GM19239 (cell line): Measurements from ENCODE around the gene C19orf53.

Experiments
- DNase-seq: peaks from one replicate; pipeline ENCODE4 v3.0.0; 2011; ENCODE audit warnings: low spot score; ENCODE audit not compliant: insufficient read length
- FAIRE-seq: peaks from 2 replicates; lab custom pipeline; 2011; peaks lifted over from hg19 to GRCh38; lab: Jason Lieb, UNC

C19orf53 gene

DNA sequence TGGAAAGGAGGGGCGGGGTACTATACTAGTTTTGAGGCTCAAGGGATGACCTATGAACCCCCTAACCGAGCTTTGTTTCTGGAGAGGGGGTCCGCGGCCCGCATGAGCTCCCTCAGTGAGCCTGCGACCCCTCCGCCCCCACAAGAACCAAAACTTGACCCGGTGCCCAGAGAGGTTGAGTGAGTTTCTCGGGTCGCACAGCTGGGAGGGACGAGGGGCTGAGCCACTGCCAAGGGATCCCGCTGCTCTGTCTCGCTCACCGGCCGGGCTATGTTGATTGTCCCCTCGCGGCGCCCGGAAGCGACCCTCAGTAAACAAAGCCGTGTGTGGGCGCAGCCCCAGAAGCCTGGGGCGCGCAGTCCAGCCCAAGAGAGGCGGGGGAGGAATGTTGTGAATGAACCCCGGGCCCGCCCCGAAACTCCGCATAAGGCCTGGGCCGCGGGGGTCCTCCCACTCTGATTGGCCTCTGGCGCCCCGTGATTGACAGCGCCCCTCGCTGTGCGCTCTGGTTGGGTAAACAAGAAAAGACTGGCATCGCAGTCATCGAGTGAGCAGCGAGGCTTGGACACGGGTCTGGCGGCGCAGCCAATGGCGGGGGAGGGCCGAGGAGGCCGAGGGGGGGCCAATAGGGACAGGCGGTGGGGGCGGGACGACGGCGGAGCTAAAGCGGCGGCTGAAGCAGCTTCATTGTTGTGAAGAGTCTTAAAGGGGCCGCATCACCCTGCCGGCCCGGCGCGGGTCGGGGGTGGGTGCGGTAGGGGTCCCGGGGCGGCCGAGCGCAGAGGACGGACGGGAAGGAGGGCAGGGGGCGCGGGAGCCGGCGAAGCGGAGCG lies 20.7 kb downstream of the C19orf53 start, which contains the start of gene ZSWIM4:
ZSWIM4 (plus strand) TSS at position 687 of the 833 bp plus-strand sequence. CDS start 206 bp downstream, outside the sequence.
- DNase-seq (peak; percentile 97), FAIRE-seq (peak; percentile 92)

DNA sequence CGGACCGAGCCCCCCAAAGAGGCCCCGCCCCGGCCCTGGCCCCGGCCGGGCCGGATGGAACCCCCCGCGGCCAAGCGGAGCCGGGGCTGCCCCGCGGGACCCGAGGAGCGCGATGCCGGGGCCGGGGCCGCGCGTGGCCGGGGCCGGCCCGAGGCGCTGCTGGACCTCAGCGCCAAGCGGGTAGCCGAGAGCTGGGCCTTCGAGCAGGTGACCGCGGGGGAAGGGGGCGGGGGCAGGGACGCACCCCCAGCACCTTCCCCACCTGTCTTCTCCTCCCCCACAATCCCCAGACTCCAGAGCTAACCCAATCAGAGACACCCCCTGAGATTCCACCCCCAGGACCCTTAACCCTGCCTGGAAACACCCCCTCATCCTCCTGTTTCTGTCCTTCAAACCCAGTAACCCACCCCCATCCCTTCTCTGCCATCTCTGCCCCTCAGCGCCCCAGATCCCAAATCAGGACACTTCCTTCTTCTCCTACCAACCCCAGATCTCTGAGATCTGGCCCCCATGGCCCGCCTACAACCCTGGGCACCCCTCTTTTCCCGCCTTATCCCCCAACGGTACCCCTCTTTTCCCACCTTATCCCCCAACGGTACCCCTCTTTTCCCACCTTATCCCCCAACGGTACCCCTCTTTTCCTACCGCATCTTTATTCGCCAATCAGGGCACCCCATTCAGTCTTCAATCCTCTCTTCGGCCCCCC lies 21.5 kb downstream of the C19orf53 start:
- no peak for FAIRE-seq

DNA sequence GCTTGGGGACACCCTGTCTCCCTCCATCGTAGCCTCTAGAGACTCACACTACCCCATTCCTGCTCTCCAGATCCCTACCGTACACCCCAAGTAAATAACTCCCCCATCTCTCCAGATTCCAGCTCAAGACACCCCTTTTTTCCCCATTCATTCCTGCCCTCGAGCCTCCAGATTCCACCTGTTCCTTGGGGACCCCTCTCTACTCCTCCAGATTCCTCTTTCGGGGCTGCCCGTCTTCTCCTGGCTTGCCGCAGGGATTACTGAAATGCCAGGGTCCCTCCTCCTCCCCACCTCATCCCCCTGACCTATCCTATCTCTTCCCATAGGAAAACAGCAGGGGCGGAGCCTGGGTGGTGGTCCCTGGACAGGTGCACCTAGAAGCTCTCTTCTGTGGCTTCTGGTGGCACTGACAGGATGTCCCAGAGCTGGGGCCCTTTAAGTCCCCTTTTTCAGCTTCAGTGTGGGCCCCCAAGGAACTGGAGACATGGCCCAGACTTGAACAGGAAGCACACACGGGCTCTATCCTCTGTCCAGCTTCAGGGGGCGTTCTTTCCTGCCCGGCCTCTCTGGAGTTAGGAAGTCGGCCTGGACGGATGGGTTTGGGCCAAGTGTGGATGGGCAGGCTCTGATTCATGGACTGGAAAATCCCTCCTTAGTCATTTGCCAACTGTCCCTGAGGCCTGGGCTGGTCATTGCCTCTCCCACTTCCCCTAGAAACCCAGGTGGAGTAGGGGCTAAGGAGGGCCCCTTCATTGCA lies 22.2 kb downstream of the C19orf53 start:
- DNase-seq (no peak), FAIRE-seq (no peak)

More for the DNA sequence above, 21.5 kb downstream of the C19orf53 start:
- no peak for DNase-seq

DNA sequence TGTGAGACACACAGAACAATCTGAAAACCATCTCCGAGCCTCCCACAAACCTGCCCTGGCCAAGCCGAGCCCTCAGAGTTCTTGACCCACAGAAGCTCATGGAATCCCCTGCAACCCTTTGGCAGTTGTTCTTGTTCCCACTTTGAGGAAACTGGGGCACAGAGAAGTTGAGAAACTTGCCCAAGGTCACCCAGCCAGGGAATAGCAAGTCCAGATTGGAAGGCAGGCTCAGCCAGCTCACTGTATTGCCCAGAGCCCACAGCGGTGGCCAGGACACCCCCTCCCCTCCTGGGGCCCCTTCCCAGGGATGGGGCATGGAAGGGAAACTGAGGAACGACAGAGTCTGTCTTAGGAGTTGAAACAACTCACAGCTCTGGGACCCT lies 22.8 kb downstream of the C19orf53 start:
- DNase-seq (no peak), FAIRE-seq (peak; percentile 69)

DNA sequence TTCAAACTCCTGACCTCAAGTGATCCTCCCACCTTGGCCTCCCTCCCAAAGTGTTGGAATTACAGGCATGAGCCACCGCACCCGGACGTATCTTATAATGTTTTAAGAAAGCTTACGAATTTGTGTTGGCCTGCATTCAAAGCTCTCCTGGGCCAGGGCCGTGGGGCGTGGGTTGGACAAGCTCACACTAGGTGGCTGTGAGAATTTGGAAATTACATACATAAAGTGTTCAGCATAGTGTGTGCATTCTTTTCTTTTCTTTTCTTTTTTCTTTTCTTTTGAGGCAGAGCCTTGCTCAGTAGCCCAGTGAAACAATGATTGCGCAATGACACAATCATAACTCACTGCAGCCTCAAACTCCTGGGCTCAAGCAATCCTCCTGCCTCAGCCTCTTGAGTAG lies 23.6 kb downstream of the C19orf53 start:
- no peak for DNase-seq
- FAIRE-seq = no peak

DNA sequence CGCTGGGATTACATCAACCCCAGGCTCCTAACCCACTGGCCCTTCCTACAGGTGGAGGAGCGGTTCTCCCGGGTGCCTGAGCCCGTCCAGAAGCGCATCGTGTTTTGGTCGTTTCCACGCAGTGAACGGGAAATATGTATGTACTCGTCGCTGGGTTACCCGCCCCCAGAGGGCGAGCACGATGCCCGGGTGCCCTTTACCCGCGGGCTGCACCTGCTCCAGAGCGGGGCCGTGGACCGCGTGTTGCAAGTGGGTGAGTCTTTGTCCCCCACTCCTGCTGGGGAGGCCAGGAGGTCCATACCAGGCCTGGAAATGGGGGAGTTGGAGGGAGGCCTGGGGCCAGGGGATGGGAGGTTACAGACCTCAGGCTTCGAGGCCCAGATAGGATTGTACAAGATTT lies 25.4 kb downstream of the C19orf53 start:
- FAIRE-seq = no peak
- DNase-seq = no peak

DNA sequence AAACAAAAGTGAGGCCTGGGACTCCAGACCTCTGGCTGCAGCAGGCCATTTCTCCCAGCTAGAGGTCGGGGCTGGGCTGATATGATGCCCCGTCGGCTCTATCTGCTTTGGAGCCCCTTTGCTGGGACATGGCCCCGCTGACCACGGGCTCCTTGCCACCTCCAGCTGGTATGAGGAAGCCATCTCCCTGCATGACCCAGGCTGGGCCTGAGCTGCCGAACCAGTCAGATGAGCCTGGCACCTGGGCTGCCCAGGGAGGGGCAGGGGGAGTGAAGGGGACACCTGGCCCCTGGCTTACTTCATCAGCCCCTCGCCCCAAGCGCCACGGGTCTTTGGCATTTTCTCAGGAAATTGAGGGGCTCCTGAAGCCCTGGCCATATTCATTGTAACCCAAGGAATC lies 28.8 kb downstream of the C19orf53 start:
- FAIRE-seq (no peak), DNase-seq (no peak)

DNA sequence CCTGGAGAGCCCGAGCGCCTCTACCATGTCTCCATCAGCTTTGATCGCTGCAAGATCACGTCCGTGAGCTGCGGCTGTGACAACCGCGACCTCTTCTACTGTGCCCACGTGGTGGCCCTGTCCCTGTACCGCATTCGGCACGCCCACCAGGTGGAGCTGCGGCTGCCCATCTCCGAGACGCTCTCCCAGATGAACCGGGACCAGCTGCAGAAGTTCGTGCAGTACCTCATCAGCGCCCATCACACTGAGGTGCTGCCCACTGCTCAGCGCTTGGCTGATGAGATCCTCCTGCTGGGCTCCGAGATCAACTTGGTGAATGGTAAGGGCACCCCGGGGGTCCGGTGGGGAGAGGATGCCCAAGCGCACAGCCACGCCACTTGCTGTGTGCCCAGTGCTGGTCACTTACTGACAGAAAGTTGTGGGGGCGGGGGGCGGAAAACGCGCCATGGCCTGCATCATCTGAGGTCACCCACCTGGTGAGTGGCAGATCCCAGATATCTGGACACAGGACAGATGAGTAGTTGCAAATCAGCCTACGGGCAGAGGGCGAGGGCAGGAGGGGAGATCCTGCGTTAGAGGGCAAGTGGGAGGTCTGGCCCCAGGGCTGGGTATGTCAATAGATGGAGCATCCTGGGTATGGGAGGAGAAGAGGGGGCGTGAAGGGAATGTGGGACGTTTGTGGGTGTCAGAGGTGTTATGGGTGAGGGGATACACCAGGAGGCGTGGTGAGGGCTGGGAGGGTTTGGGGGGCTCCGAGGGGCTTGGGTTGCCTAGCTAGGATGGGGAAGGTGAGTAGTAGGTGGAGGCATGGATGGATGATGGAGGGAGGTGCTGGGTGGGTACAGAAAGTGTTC lies 30.8 kb downstream of the C19orf53 start:
- FAIRE-seq (no peak), DNase-seq (no peak)

DNA sequence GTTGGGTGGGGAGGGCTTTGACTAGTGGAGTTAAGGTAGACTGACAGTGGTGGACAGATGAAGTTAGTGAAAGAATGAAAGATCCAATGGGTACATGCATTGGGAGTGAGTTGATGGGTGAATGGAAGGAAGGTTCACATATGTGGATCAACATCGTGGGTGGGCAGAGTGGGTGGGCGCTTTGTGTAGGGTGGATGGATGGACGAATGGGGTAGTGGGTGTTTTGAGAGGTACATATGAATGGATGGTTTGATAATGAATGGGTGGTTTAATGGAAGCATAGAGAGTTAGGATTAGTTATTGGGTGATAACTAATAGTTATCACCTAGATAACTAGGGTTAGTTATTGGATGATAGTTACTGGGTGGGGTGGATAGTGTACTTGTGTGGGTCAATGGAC lies 32.5 kb downstream of the C19orf53 start:
- DNase-seq (no peak), FAIRE-seq (no peak)

DNA sequence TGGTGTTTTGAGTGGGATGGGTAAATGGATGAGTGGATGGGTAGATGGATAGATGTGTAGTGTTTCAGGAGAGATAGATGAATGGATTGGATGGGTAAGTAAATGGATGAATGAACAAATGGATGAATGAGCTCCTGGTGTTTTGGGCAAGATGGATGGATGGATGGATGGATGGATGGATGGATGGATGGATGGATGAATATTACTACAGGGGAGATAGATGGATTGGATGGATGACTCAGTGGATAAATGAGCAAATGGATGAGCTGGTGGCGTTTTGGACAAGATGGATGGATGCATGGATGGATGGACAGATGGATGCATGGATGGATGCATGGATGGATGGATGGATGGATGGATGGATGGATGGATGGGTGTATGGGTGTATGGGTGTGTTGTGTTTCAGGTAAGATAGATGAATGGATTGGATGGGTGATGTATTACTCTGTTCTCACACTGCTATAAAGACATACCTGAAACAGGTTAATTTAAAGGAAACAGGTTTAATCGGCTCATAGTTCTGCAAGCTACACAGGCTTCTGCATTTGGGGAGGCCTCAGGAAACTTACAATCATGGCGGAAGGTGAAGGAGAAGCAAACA lies 33.3 kb downstream of the C19orf53 start:
- FAIRE-seq = no peak
- DNase-seq = no peak

DNA sequence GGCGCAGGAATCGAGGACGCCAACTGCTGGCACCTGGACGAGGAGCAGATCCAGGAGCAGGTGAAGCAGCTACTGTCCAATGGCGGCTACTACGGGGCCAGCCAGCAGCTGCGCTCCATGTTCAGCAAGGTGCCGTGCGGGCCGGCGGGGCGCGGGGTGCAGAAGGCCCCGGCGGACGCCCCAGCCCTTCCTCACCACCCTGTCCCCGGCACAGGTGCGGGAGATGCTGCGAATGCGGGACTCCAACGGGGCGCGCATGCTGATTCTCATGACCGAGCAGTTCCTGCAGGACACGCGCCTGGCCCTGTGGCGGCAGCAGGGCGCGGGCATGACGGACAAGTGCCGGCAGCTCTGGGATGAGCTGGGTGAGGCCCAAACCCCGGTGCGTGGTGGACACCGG lies 34.6 kb downstream of the C19orf53 start:
- FAIRE-seq = no peak
- DNase-seq = no peak

DNA sequence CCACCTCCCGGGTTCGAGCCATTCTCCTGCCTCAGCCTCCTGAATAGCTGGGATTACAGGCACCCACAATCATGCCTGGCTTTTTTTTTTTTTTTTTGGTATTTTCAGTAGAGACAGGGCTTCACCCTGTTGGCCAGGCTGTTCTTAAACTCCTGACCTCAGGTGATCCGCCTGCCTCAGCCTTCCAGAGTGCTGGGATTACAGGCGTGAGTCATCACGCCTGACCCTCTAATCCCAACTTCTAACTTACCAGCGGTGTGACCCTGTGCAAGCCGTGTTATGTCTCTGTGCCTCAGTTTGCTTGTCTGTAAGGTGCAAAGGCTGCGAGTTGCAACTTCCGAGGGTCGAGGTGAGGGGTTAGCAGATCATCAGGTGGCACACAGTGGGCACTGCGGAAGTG lies 38.3 kb downstream of the C19orf53 start:
- DNase-seq (no peak), FAIRE-seq (no peak)

DNA sequence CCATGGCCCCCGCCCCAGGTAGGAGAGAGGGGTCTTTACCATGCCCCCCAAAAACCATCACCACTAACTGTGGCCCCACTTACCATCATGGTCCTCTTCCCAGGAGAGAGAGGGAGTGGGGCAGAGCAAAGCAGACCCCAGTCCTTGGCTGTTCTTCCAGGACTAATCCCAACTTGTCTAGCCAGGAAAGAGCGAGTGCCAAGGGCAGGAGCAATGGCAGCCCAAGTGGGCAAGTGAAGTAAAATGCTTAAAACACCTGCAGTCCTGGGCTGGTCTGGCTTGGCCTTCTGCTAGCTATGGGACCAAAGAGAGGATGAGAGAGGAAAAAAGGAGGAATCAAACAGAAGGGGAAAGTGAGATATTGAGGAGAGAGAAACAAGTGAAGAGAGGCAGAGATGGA lies 38.9 kb downstream of the C19orf53 start:
- DNase-seq (no peak), FAIRE-seq (no peak)

DNA sequence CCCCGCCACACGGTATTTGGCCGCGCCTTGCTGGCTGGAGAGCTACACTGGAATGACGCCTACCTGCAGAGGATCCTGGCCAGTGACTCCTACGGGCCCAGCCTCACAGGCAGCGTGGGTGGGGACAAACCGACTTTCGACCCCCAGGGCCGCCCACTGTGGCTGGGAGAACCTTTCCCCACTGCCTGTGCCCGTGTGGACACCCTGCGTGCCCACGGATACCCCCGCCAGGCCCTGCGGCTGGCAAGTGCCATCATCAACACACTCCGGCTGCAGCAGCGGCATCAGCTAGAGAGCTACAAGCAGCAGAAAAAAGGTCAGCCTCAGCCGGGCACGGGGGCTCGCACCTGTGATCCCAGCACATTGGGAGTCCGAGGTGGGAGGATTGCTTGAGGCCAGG lies 40.3 kb downstream of the C19orf53 start:
- FAIRE-seq = no peak
- DNase-seq = no peak

DNA sequence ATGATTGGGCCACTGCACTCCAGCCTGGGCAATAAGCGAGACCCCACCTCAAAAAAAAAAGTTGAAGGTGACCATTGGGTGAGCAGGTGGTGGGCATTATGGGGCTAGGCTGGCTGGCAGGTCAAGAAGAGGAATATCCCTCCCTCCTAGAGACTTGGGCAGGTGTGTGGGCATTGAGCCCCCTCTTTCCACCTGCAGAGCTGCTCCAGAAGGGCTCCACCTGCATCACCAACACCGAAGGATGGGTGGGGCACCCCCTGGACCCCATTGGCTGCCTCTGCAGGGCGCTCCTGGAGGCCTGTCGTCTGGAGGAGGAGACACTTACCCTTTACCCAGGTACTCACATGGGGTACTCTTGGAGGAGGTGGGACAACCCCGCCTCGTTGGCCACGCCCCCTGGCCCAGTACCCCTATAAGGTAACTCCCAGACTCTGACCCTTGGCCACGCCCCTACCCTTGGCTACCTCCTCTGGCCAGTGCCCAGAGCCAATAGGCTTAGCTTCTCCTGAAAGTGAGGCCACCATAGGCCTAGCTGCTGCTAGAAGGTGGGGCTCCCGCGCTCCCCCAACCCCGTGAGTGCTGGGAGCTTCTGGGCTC lies 42.9 kb downstream of the C19orf53 start:
- peak; percentile 58 for DNase-seq
- FAIRE-seq = peak; percentile 40

DNA sequence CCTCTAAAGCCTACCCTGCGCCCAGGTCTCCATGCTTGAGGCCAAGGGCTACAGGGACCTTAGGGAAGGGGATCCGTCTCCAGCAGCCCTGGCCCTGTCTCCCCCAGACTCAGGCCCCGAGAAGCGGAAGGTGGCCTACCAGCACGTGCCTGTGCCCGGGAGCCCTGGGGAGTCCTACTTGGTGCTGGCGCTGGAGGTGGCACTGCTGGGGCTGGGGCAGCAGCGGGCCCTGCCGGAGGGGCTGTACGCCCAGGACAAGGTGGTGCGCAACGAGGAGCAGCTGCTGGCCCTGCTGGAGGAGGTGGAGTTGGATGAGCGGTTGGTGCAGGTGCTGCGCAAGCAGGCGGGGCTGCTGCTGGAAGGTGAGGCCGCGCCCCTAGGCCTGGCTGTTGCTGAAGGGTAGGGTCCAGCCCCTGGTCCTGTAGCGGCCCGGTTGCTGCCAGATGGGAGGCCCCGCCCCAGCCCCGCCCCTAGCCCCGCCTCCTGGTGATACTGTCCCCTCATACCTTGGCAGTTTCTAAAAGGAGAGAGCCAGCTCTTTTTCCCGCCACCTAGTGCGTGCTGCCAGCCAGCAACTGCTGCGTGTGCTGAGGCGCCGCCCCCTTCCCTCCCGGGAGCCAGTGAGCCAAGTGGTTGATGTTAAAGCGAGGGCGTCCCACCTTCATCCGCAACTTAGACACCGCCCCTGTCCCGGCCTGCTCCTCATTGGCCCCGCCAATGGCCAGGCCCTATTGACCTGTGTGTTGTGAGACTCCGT lies 43.5 kb downstream of the C19orf53 start:
- DNase-seq (peak; percentile 64), FAIRE-seq (peak; percentile 28)

DNA sequence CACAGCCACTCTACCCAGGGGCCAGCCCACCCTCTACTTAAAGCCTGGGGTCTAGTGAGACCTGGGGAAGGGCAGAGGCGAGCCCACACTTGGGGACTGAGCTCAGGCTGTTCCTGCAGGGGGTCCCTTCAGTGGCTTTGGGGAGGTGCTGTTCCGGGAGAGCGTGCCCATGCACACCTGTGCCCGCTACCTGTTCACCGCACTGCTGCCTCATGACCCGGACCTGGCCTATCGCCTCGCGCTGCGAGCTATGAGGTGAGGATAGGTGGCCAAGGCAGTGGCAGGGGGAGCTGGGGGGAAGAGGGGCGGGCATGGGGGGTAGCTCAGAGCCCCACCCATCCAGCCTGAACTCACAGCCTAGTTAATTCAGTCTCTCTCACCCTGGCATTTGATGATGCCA lies 45.0 kb downstream of the C19orf53 start:
- no peak for FAIRE-seq
- DNase-seq = no peak

DNA sequence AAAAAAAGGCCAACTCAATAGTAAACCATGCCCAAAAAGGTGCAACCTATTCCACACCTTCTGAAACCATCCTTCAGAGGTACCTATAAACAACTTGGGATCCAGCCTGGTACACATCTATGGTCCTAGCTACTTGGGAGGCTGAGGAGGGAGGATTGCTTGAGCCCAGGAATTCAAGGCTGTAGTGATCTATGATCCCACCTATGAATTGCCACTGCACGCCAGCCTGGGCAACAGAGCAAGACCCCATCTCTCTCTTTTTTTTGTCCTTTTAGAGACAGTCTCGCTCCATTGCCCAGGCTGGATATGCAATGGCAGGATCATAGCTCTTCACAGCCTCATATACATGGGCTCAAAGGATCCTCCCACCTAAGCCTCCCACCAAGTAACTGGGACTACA lies 47.0 kb downstream of the C19orf53 start:
- DNase-seq (no peak), FAIRE-seq (no peak)
